ENCODE measurements around the gene DYNC1H1.

DNA sequence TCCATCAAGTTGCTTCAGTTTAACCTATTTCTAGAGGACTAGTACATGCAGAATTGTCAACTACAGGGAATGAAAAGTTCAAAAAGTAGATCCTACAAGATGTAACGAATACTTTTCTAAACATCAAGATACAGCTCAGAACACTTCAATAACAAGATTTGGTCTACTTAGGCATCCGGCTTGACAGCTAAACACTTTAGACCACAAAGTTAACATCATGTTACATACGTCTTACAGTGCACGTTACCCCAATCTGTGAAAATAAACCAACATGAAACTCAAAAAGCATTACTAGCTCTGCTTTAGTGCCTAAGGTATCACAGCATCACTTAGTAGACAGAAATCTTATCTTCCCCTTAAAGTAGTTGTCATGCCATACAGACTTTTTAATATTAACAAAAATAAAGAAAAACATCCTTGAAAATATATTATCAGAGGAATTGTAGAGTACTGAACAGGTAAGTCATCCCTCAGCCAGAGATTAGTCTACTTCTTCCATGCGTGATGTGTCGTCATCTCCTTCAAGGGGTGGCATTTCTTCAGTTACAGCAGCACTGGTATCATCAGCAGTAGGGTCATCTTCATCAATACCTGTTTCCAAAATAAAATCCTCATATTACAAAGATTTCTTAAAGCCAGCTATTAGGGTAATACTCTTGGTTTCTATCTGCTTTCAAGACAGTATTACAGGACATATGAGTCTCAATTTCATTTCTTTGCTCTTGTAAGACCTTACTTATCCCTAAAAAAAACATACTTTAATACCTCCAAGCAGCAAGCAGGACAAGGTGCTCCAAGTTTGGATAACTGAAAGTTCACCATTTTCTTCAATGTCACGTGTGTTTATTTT, 117.1 kb downstream of the DYNC1H1 start:
- TF ChIP-seq GATA1 (IDR thresholded peaks at IDR 0.05; ENCODE audit: low read depth, low read length) (no peak), POLR2A (IDR thresholded peaks at IDR 0.05; ENCODE audit: low read length) (no peak)

All from erythroblast (primary cell).